K562 (cell line): ENCODE results near the gene C1QTNF3.

Source experiments
- BCL6 ChIP-seq: fragments of 250-450 bp; sonication (Bioruptor Pico); IDR thresholded peaks from 2 replicates; pipeline ENCODE4 v1.4.0; 2020
- CBX5 ChIP-seq: IDR thresholded peaks from 2 replicates; pipeline ENCODE4 v1.6.1; 2014; ENCODE audit warnings: low read depth, borderline replicate concordance
- GABPA ChIP-seq: fragments of 200-800 bp; sonication (Bioruptor generic); conservative IDR thresholded peaks from 2 replicates; pipeline ENCODE4 v1.6.1; 2016; ENCODE audit warnings: low read depth, missing genetic modification characterization, missing compliant biosample characterization
- HNRNPH1 ChIP-seq: fragments of 200-400 bp; formaldehyde crosslinking; optimal IDR thresholded peaks from 2 replicates; pipeline ENCODE3; 2017; ENCODE audit warnings: low read depth, mild to moderate bottlenecking, low read length, moderate library complexity
- POLR2A ChIP-seq: fragments of 450-650 bp; conservative IDR thresholded peaks from 2 replicates; pipeline ENCODE4 v1.6.1; 2016
- ZBTB1 ChIP-seq: sonication (generic); formaldehyde crosslinking; IDR thresholded peaks from 2 replicates; pipeline ENCODE4 v1.8.1; 2023; ENCODE audit warnings: missing genetic modification reagents, low read depth, mild to moderate bottlenecking, borderline replicate concordance
- ZKSCAN1 ChIP-seq: fragments of 150-350 bp; IDR thresholded peaks from 2 replicates; pipeline ENCODE4 v1.6.1; 2016; ENCODE audit warnings: low read depth, low read length
- TF ChIP-seq, protein P1 (sequence below), 3 experiments: IDR thresholded peaks in 2 of 3; conservative IDR thresholded peaks in 1 of 3; 2 replicates each; pipeline ENCODE4 v1.5.1; 2011 to 2012; ENCODE audit warnings: low read length in 3 of 3, mild to moderate bottlenecking in 3 of 3, control low read depth in 2 of 3, improper control_type of control experiment in 1 of 3, inconsistent platforms in 1 of 3, low read depth in 1 of 3, mixed read lengths in 1 of 3, moderate library complexity in 1 of 3; ENCODE audit not compliant: insufficient read depth in 2 of 3

DNA sequence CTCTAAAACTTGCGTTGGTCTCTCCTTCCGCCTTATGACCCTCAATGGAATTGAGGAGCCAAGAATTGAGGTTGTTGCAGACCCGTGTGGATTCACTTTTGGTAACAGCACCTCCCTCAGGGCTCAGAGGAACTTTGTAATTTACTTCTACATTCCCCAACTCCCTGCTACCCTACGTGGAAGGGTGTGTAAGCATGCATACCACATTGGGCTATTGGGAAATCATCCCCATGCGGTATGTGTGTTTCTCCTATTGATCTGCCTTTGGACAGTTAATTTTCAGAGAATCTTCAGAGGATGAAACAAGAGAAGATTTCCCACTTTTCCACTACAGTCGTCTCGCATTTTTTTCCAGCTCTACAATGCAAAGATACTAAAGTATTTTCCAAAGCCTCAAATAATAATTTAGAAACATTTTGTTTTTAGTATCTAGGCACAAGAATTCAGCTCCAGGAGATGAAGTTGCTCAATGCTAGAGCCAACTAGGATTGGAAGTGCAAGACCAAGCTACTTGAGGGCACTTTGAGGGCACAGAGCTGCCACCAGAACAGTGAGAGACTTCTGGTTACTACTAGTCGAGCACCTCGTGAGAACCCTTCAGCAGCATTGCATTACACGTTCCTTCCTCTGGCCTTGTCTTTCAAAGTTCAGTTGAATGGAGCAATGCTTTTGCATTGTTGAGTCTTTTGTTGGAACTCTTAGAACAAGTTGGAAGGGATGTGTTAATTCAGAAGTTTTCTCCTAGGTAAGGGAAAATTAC is 3.4 kb downstream of the C1QTNF3 start:
- TF ChIP-seq, protein P1, sequence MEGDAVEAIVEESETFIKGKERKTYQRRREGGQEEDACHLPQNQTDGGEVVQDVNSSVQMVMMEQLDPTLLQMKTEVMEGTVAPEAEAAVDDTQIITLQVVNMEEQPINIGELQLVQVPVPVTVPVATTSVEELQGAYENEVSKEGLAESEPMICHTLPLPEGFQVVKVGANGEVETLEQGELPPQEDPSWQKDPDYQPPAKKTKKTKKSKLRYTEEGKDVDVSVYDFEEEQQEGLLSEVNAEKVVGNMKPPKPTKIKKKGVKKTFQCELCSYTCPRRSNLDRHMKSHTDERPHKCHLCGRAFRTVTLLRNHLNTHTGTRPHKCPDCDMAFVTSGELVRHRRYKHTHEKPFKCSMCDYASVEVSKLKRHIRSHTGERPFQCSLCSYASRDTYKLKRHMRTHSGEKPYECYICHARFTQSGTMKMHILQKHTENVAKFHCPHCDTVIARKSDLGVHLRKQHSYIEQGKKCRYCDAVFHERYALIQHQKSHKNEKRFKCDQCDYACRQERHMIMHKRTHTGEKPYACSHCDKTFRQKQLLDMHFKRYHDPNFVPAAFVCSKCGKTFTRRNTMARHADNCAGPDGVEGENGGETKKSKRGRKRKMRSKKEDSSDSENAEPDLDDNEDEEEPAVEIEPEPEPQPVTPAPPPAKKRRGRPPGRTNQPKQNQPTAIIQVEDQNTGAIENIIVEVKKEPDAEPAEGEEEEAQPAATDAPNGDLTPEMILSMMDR (IDR thresholded peaks at IDR 0.05 in 2 of 3, conservative IDR thresholded peaks at IDR 0.05 in 1 of 3; ENCODE audit: insufficient read depth in 2 of 3, low read depth in 1 of 3, low read length in 3 of 3) = no peak
- TF ChIP-seq POLR2A (no peak), ZKSCAN1 (no peak), HNRNPH1 (no peak), GABPA (tag) (no peak), BCL6 (CRISPR knock-in tag) (no peak), CBX5 (no peak), ZBTB1 (CRISPR knock-in tag) (no peak)
